GM12878 (cell line): Measurements from ENCODE around the gene PCGF1. TPM values are rescaled to one million over a fixed set of nuclear protein-coding genes. Genes with fewer than 3 reads are reported as not detected.

Experiments used
- ATAC-seq: fragments of 200-7000 bp; cut with Tn5 transposase; 3 replicates; pipeline ENCODE4 v1.9.1; 2020; ENCODE audit warnings: mild to moderate bottlenecking, moderate library complexity
- BruUV-seq: library from RNA; stranded (reverse); fragments of 400-500 nt; replicated peaks from 2 replicates; lab custom pipeline; 2021; lab: Mats Ljungman, UMichigan
- CTCF ChIA-PET: fragments of 300-600 bp; sonication (Branson Sonifier 250); formaldehyde crosslinking; extraction: SDS; loops from one replicate; lab custom pipeline; 2021; ENCODE audit warnings: inconsistent platforms; lab: Yijun Ruan, JAX
- POLR2A ChIA-PET: fragments of 350-600 bp; formaldehyde crosslinking; extraction: SDS; loops from one replicate; lab custom pipeline; 2021; ENCODE audit warnings: inconsistent platforms; lab: Charles Lee
- RAD21 ChIA-PET: fragments of 300-600 bp; sonication (Branson Sonifier 250); formaldehyde crosslinking; loops from one replicate; lab custom pipeline; 2023; ENCODE audit warnings: antibody characterized with exemption; ENCODE audit not compliant: unreplicated experiment; lab: Charles Lee
- SMC1A ChIA-PET: fragments of 300-600 bp; sonication (Branson Sonifier 250); formaldehyde crosslinking; loops from one replicate; lab custom pipeline; 2023; ENCODE audit not compliant: unreplicated experiment, uncharacterized antibody; lab: Charles Lee
- DNase-seq: peaks from one replicate; pipeline ENCODE4 v3.0.0-alpha.2; 2011; ENCODE audit warnings: low read depth, low spot score
- FAIRE-seq: peaks from 3 replicates; lab custom pipeline; 2011; peaks lifted over from hg19 to GRCh38; lab: Jason Lieb, UNC
- H2AFZ ChIP-seq: 2 replicates; pipeline ENCODE4 v1.6.0; 2011; ENCODE audit warnings: low read depth, low read length, control low read depth; ENCODE audit not compliant: control insufficient read depth
- H3K27ac ChIP-seq: 2 replicates; pipeline ENCODE4 v1.5.1; 2011; ENCODE audit warnings: control low read depth; ENCODE audit not compliant: control insufficient read depth, insufficient read depth
- H3K27me3 ChIP-seq, 2 experiments: replicated peaks in 1 of 2; 2 replicates each; pipeline versions ENCODE4 v1.6.0 to v1.6.1; 2011; ENCODE audit warnings: low read length in 1 of 2; ENCODE audit not compliant: control insufficient read depth in 2 of 2, insufficient read depth in 2 of 2
- H3K36me3 ChIP-seq, 2 experiments: 2 replicates each; pipeline ENCODE4 v1.5.1; 2011; ENCODE audit warnings: low read length in 1 of 2; ENCODE audit not compliant: control insufficient read depth in 2 of 2, insufficient read depth in 2 of 2
- H3K4me1 ChIP-seq: 2 replicates; pipeline ENCODE4 v1.6.1; 2011; ENCODE audit warnings: mild to moderate bottlenecking, low read length, moderate library complexity, mixed read lengths; ENCODE audit not compliant: control insufficient read depth, insufficient read depth
- H3K4me2 ChIP-seq: 2 replicates; pipeline ENCODE4 v1.6.0; 2011; ENCODE audit warnings: control low read depth; ENCODE audit not compliant: control insufficient read depth, insufficient read depth
- H3K4me3 ChIP-seq: fragments of 200-600 bp; sonication (generic); 2 replicates; pipeline ENCODE4 v1.5.1; 2016
- H3K79me2 ChIP-seq: 2 replicates; pipeline ENCODE4 v1.6.0; 2011; ENCODE audit warnings: low read length; ENCODE audit not compliant: control insufficient read depth, insufficient read depth
- H3K9ac ChIP-seq: 2 replicates; pipeline ENCODE4 v1.8.0; 2011; ENCODE audit warnings: low read length, control low read depth, mixed read lengths; ENCODE audit not compliant: control insufficient read depth, insufficient read depth
- H3K9me3 ChIP-seq: replicated peaks from 3 replicates; pipeline ENCODE4 v1.5.1; 2011; ENCODE audit warnings: mild to moderate bottlenecking, low read length; ENCODE audit not compliant: control insufficient read depth, insufficient read depth
- H4K20me1 ChIP-seq: 2 replicates; pipeline ENCODE4 v1.6.0; 2011; ENCODE audit not compliant: control insufficient read depth, insufficient read depth
- BCL3 ChIP-seq: IDR thresholded peaks from 2 replicates; pipeline ENCODE4 v1.6.1; 2011; ENCODE audit warnings: borderline replicate concordance, low read depth, mild to moderate bottlenecking, moderate library complexity, low read length; ENCODE audit not compliant: insufficient read depth, poor library complexity, severe bottlenecking
- CEBPB ChIP-seq, 2 experiments: fragments of 150-350 bp in 1 of 2; IDR thresholded peaks; 2 replicates each; pipeline ENCODE4 v1.6.1; 2012 to 2014; ENCODE audit warnings: low read depth in 2 of 2, low read length in 2 of 2, borderline replicate concordance in 1 of 2, inconsistent platforms in 1 of 2
- E4F1 ChIP-seq: fragments of 450-650 bp; IDR thresholded peaks from 2 replicates; pipeline ENCODE4 v1.6.1; 2018; ENCODE audit warnings: borderline replicate concordance, mild to moderate bottlenecking; ENCODE audit not compliant: partially characterized antibody
- EGR1 ChIP-seq, 2 experiments: IDR thresholded peaks; 1 replicate in 1 of 2; 2 replicates in 1 of 2; pipeline ENCODE4 v1.6.1; 2011 to 2012; ENCODE audit warnings: low read depth in 2 of 2, low read length in 2 of 2, borderline replicate concordance in 1 of 2, mild to moderate bottlenecking in 1 of 2, moderate library complexity in 1 of 2
- HSF1 ChIP-seq: fragments of 150-350 bp; IDR thresholded peaks from 2 replicates; pipeline ENCODE4 v1.6.1; 2014; ENCODE audit warnings: mild to moderate bottlenecking, low read depth, low read length
- JUNB ChIP-seq: IDR thresholded peaks from 2 replicates; pipeline ENCODE4 v1.6.1; 2016; ENCODE audit warnings: antibody characterized with exemption, mild to moderate bottlenecking
- LARP7 ChIP-seq: fragments of 450-650 bp; IDR thresholded peaks from 2 replicates; pipeline ENCODE4 v1.6.1; 2017; ENCODE audit warnings: mild to moderate bottlenecking
- NBN ChIP-seq: fragments of 450-650 bp; IDR thresholded peaks from 2 replicates; pipeline ENCODE4 v1.6.1; 2016
- NR2C1 ChIP-seq: fragments of 450-650 bp; IDR thresholded peaks from 2 replicates; pipeline ENCODE4 v1.6.1; 2017; ENCODE audit warnings: antibody characterized with exemption, mild to moderate bottlenecking, moderate library complexity
- PKNOX1 ChIP-seq: fragments of 450-650 bp; IDR thresholded peaks from 2 replicates; pipeline ENCODE4 v1.6.1; 2016; ENCODE audit warnings: mild to moderate bottlenecking
- TAF1 ChIP-seq: IDR thresholded peaks from 2 replicates; pipeline ENCODE4 v1.6.1; 2011; ENCODE audit warnings: mild to moderate bottlenecking, low read depth, low read length, borderline replicate concordance
- TCF7 ChIP-seq: IDR thresholded peaks from 2 replicates; pipeline ENCODE4 v1.6.1; 2014; ENCODE audit warnings: antibody characterized with exemption, borderline replicate concordance
- ZSCAN29 ChIP-seq: fragments of 450-650 bp; IDR thresholded peaks from 2 replicates; pipeline ENCODE4 v1.6.1; 2017; ENCODE audit warnings: mild to moderate bottlenecking, moderate library complexity
- in situ Hi-C: fragments of 300-500 bp; cut with MboI; formaldehyde crosslinking; loops from 9 replicates; pipeline ENCODE4 v1.14.3; 2018; ENCODE audit warnings: mixed read lengths
- intact Hi-C: fragments of 100-400 bp; cut with micrococcal nuclease; formaldehyde crosslinking; loops from one replicate; pipeline ENCODE4 v1.14.2; 2022; ENCODE audit not compliant: unreplicated experiment
- polyA plus RNA-seq, 11 experiments: library from polyadenylated mRNA; depleted of rRNA in 4 of 11; unstranded in 6 of 11; stranded (reverse) in 5 of 11; fragments of >200 nt; fragmentation: Nextera tagmentation in 4 of 11; fragmentation: Illumina TruSeq in 1 of 11; extraction: Ambion mirVana in 4 of 11; extraction: Trizol in 1 of 11; gene quantifications; 1 replicate in 1 of 11; 2 replicates in 10 of 11; pipeline versions ENCODE4 v1.2.1 to v1.2.3, GENCODE V29; 2011 to 2016; ENCODE audit warnings: inconsistent platforms in 2 of 11, missing spikeins in 2 of 11, low read depth in 1 of 11
- total RNA-seq, 4 experiments: library from RNA; depleted of rRNA in 3 of 4; stranded (reverse); fragments of >200 nt in 3 of 4; fragmentation: Illumina TruSeq in 1 of 4; extraction: Trizol in 1 of 4; gene quantifications; 2 replicates each; pipeline versions ENCODE4 v1.2.1 to v1.2.3, GENCODE V29; 2013 to 2021

Gene PCGF1
- total and polyA plus RNA-seq, 10 of the 15 experiments (the other 5 are each of a cell fraction or from before 2014, with no cell fraction given): 23.1 to 50.8 (median 27.4) TPM

DNA sequence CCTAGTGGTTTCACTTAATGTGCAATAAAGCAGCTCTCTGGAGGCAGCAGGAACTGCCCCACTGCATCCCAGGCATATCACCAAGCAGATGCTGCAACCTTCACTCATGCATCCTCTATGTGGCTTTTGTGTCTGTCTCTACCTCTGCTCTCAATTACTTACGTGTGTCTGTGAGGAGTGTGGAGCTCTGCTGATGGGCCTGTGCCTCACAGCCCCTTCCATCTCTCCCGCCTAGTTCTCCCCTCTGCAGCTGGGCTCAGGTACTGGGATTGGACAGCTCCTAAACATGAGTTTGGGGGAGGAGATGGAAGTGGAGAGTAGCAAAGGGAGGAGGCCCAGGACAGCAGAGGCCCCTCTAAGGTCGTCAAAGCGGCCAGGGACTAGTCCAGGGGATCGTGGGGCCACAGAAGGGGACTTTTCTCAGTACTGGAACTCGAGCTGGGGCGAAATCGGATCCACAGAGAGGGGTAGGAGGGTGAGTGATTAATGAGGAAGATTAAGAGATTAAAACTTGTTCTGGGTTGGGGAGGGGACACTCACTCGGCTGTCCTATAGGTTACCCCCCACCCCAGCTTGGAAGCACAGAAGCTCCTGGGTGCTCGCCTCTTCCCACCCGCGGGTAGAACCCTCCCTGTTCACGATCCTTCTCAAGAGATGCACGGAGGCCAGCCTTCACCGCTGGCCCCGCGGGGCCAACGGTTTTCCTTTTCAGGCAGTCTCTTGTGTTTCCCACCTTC, 6.0 kb downstream of the PCGF1 start (continued):
- no peak for TF ChIP-seq ZSCAN29
- TF ChIP-seq TCF7: no peak
- TF ChIP-seq NBN: no peak

- peaks cover 20% of the 10 kb centered on the region for H3K4me1 ChIP-seq
- H2AFZ ChIP-seq: no peak overlapping the region
- SMC1A ChIA-PET: interaction anchor here (0.9 to 7.0 kb wide), 5 partner anchors 10 to 86 kb away, joined by 3 to 71 read pairs (median 4); partner anchors contain the start of gene DQX1
- intact Hi-C loops: no loop called here
- POLR2A ChIA-PET: interaction anchor here (1.1 kb wide), 1 partner anchor 28 kb away, joined by 3 read pairs; the partner anchor contains the start of gene AUP1
- ATAC-seq: no peak
- TF ChIP-seq E4F1: no peak
- no peak for TF ChIP-seq HSF1
- no peak for TF ChIP-seq NR2C1
- TF ChIP-seq TAF1: no peak
- no peak for TF ChIP-seq EGR1 (IDR thresholded peaks at IDR 0.05; ENCODE audit: borderline replicate concordance in 1 of 2, low read depth in 2 of 2, low read length in 2 of 2)
- no peak for TF ChIP-seq BCL3
- no peak for TF ChIP-seq PKNOX1
- TF ChIP-seq CEBPB (IDR thresholded peaks at IDR 0.05; ENCODE audit: borderline replicate concordance in 1 of 2, low read depth in 2 of 2, low read length in 2 of 2): no peak
- no peak for TF ChIP-seq JUNB
- no peak for TF ChIP-seq LARP7
- TF ChIP-seq, all 136 proteins: peak for 0
- in situ Hi-C loops: no loop called here
- no TSS peak for BruUV-seq
- Histone ChIP-seq H3K4me2 (no peak overlapping the region), H4K20me1 (no peaks in the 10 kb centered on the region), H3K4me3 (no peak overlapping the region), H3K27ac (no peak overlapping the region), H3K9me3 (no peaks in the 10 kb centered on the region), H3K79me2 (no peaks in the 10 kb centered on the region), H3K27me3 (peaks cover 15 to 25% of the 10 kb centered on the region in 2 experiments; a peak in 3 of 4 replicates), H3K9ac (no peak overlapping the region), H3K36me3 (peaks cover 0 to 3% of the 10 kb centered on the region in 2 experiments; a peak in 1 of 4 replicates)
- no peak for FAIRE-seq
- no peak for DNase-seq
- RAD21 ChIA-PET: interaction anchor here (1.1 to 2.6 kb wide), 4 partner anchors 17 to 88 kb away, joined by 4 to 10 read pairs (median 6); partner anchors contain the start of genes CCDC142, INO80B and TTC31
- CTCF ChIA-PET: interaction anchor here (1.4 to 13.9 kb wide), 4 partner anchors 18 to 86 kb away, joined by 4 to 231 read pairs (median 84); partner anchors contain the start of genes AUP1, CCDC142, DQX1 and HTRA2
Measured at GRCh38 chr2:74500578-74500946, 6.9 kb downstream of the PCGF1 start.
